GM12878 (cell line): Measurements from ENCODE around the gene EHBP1L1. TPM values are rescaled to one million over a fixed set of nuclear protein-coding genes. Genes with fewer than 3 reads are reported as not detected.

ENCODE experiments used
- ATAC-seq: fragments of 200-7000 bp; cut with Tn5 transposase; 3 replicates; pipeline ENCODE4 v1.9.1; 2020; ENCODE audit warnings: mild to moderate bottlenecking, moderate library complexity
- BruUV-seq: library from RNA; stranded (reverse); fragments of 400-500 nt; replicated peaks from 2 replicates; lab custom pipeline; 2021; lab: Mats Ljungman, UMichigan
- CTCF ChIA-PET: fragments of 300-600 bp; sonication (Branson Sonifier 250); formaldehyde crosslinking; extraction: SDS; loops from one replicate; lab custom pipeline; 2021; ENCODE audit warnings: inconsistent platforms; lab: Yijun Ruan, JAX
- POLR2A ChIA-PET: fragments of 350-600 bp; formaldehyde crosslinking; extraction: SDS; loops from one replicate; lab custom pipeline; 2021; ENCODE audit warnings: inconsistent platforms; lab: Charles Lee
- RAD21 ChIA-PET: fragments of 300-600 bp; sonication (Branson Sonifier 250); formaldehyde crosslinking; loops from one replicate; lab custom pipeline; 2023; ENCODE audit warnings: antibody characterized with exemption; ENCODE audit not compliant: unreplicated experiment; lab: Charles Lee
- SMC1A ChIA-PET: fragments of 300-600 bp; sonication (Branson Sonifier 250); formaldehyde crosslinking; loops from one replicate; lab custom pipeline; 2023; ENCODE audit not compliant: unreplicated experiment, uncharacterized antibody; lab: Charles Lee
- DNase-seq: peaks from one replicate; pipeline ENCODE4 v3.0.0-alpha.2; 2011; ENCODE audit warnings: low read depth, low spot score
- FAIRE-seq: peaks from 3 replicates; lab custom pipeline; 2011; peaks lifted over from hg19 to GRCh38; lab: Jason Lieb, UNC
- H2AFZ ChIP-seq: 2 replicates; pipeline ENCODE4 v1.6.0; 2011; ENCODE audit warnings: low read depth, low read length, control low read depth; ENCODE audit not compliant: control insufficient read depth
- H3K27ac ChIP-seq: 2 replicates; pipeline ENCODE4 v1.5.1; 2011; ENCODE audit warnings: control low read depth; ENCODE audit not compliant: control insufficient read depth, insufficient read depth
- H3K27me3 ChIP-seq, 2 experiments: replicated peaks in 1 of 2; 2 replicates each; pipeline versions ENCODE4 v1.6.0 to v1.6.1; 2011; ENCODE audit warnings: low read length in 1 of 2; ENCODE audit not compliant: control insufficient read depth in 2 of 2, insufficient read depth in 2 of 2
- H3K36me3 ChIP-seq, 2 experiments: 2 replicates each; pipeline ENCODE4 v1.5.1; 2011; ENCODE audit warnings: low read length in 1 of 2; ENCODE audit not compliant: control insufficient read depth in 2 of 2, insufficient read depth in 2 of 2
- H3K4me1 ChIP-seq: 2 replicates; pipeline ENCODE4 v1.6.1; 2011; ENCODE audit warnings: mild to moderate bottlenecking, low read length, moderate library complexity, mixed read lengths; ENCODE audit not compliant: control insufficient read depth, insufficient read depth
- H3K4me2 ChIP-seq: 2 replicates; pipeline ENCODE4 v1.6.0; 2011; ENCODE audit warnings: control low read depth; ENCODE audit not compliant: control insufficient read depth, insufficient read depth
- H3K4me3 ChIP-seq: fragments of 200-600 bp; sonication (generic); 2 replicates; pipeline ENCODE4 v1.5.1; 2016
- H3K79me2 ChIP-seq: 2 replicates; pipeline ENCODE4 v1.6.0; 2011; ENCODE audit warnings: low read length; ENCODE audit not compliant: control insufficient read depth, insufficient read depth
- H3K9ac ChIP-seq: 2 replicates; pipeline ENCODE4 v1.8.0; 2011; ENCODE audit warnings: low read length, control low read depth, mixed read lengths; ENCODE audit not compliant: control insufficient read depth, insufficient read depth
- H3K9me3 ChIP-seq: replicated peaks from 3 replicates; pipeline ENCODE4 v1.5.1; 2011; ENCODE audit warnings: mild to moderate bottlenecking, low read length; ENCODE audit not compliant: control insufficient read depth, insufficient read depth
- H4K20me1 ChIP-seq: 2 replicates; pipeline ENCODE4 v1.6.0; 2011; ENCODE audit not compliant: control insufficient read depth, insufficient read depth
- ATF7 ChIP-seq: fragments of 450-650 bp; IDR thresholded peaks from 2 replicates; pipeline ENCODE4 v1.6.1; 2016; ENCODE audit warnings: low read depth, mild to moderate bottlenecking
- CHD2 ChIP-seq: IDR thresholded peaks from 2 replicates; pipeline ENCODE4 v1.6.1; 2011; ENCODE audit warnings: low read depth, low read length, improper control_type of control experiment, borderline replicate concordance
- DPF2 ChIP-seq: fragments of 450-650 bp; IDR thresholded peaks from 2 replicates; pipeline ENCODE4 v1.6.1; 2017; ENCODE audit warnings: mild to moderate bottlenecking
- KDM1A ChIP-seq: fragments of 200-600 bp; sonication (generic); IDR thresholded peaks from 2 replicates; pipeline ENCODE4 v1.6.1; 2016; ENCODE audit warnings: borderline replicate concordance
- MXI1 ChIP-seq: fragments of 150-350 bp; IDR thresholded peaks from 2 replicates; pipeline ENCODE4 v1.6.1; 2011; ENCODE audit warnings: low read depth, mild to moderate bottlenecking, inconsistent platforms, low read length, improper control_type of control experiment
- NR2C2 ChIP-seq: IDR thresholded peaks from 2 replicates; pipeline ENCODE4 v1.6.1; 2011; ENCODE audit warnings: borderline replicate concordance, low read depth; ENCODE audit not compliant: control insufficient read depth, insufficient read length
- RBBP5 ChIP-seq: fragments of 200-600 bp; sonication (generic); conservative IDR thresholded peaks from 2 replicates; pipeline ENCODE4 v1.6.1; 2016
- RCOR1 ChIP-seq: conservative IDR thresholded peaks from 2 replicates; pipeline ENCODE4 v1.6.1; 2012; ENCODE audit warnings: low read depth, low read length, improper control_type of control experiment
- STAT3 ChIP-seq: IDR thresholded peaks from 2 replicates; pipeline ENCODE4 v1.6.1; 2011; ENCODE audit warnings: low read depth, low read length, improper control_type of control experiment
- YBX1 ChIP-seq: fragments of 450-650 bp; IDR thresholded peaks from 2 replicates; pipeline ENCODE4 v1.6.1; 2016; ENCODE audit warnings: antibody characterized with exemption
- ZNF207 ChIP-seq: fragments of 450-650 bp; IDR thresholded peaks from 2 replicates; pipeline ENCODE4 v1.6.1; 2014; ENCODE audit warnings: antibody characterized with exemption, mild to moderate bottlenecking, borderline replicate concordance
- ZNF274 ChIP-seq: IDR thresholded peaks from one replicate; pipeline ENCODE4 v1.8.0; 2011; ENCODE audit not compliant: insufficient read length, insufficient read depth
- WGBS: methylation state at CpG from one replicate; pipeline ENCODE4 v1.1.6; 2016; ENCODE audit warnings: low lambda C conversion rate; ENCODE audit not compliant: insufficient replicate concordance, insufficient coverage; ENCODE audit errors: missing lambda C conversion rate; 5-methylcytosine and 5-hydroxymethylcytosine counted together
- in situ Hi-C: fragments of 300-500 bp; cut with MboI; formaldehyde crosslinking; loops from 9 replicates; pipeline ENCODE4 v1.14.3; 2018; ENCODE audit warnings: mixed read lengths
- intact Hi-C: fragments of 100-400 bp; cut with micrococcal nuclease; formaldehyde crosslinking; loops from one replicate; pipeline ENCODE4 v1.14.2; 2022; ENCODE audit not compliant: unreplicated experiment
- polyA plus RNA-seq, 11 experiments: library from polyadenylated mRNA; depleted of rRNA in 4 of 11; unstranded in 6 of 11; stranded (reverse) in 5 of 11; fragments of >200 nt; fragmentation: Nextera tagmentation in 4 of 11; fragmentation: Illumina TruSeq in 1 of 11; extraction: Ambion mirVana in 4 of 11; extraction: Trizol in 1 of 11; gene quantifications; 1 replicate in 1 of 11; 2 replicates in 10 of 11; pipeline versions ENCODE4 v1.2.1 to v1.2.3, GENCODE V29; 2011 to 2016; ENCODE audit warnings: inconsistent platforms in 2 of 11, missing spikeins in 2 of 11, low read depth in 1 of 11
- total RNA-seq, 4 experiments: library from RNA; depleted of rRNA in 3 of 4; stranded (reverse); fragments of >200 nt in 3 of 4; fragmentation: Illumina TruSeq in 1 of 4; extraction: Trizol in 1 of 4; gene quantifications; 2 replicates each; pipeline versions ENCODE4 v1.2.1 to v1.2.3, GENCODE V29; 2013 to 2021
- TF ChIP-seq, protein P1 (sequence below): fragments of 450-650 bp; IDR thresholded peaks from 2 replicates; pipeline ENCODE4 v1.6.1; 2017; ENCODE audit warnings: borderline replicate concordance
- TF ChIP-seq, protein P2 (sequence below): fragments of 450-650 bp; IDR thresholded peaks from 2 replicates; pipeline ENCODE4 v1.6.1; 2017; ENCODE audit warnings: mild to moderate bottlenecking, moderate library complexity
- TF ChIP-seq, protein P3 (sequence below), 3 experiments: IDR thresholded peaks in 2 of 3; conservative IDR thresholded peaks in 1 of 3; 2 replicates each; pipeline ENCODE4 v1.5.1; 2011; ENCODE audit warnings: low read depth in 3 of 3, low read length in 3 of 3, mild to moderate bottlenecking in 3 of 3, control low read depth in 2 of 3, moderate library complexity in 2 of 3, inconsistent platforms in 1 of 3, mixed read lengths in 1 of 3; ENCODE audit not compliant: control insufficient read depth in 2 of 3, insufficient read depth in 1 of 3; ENCODE audit errors: extremely low read depth in 1 of 3
- TF ChIP-seq, protein P4 (sequence below): fragments of 450-650 bp; IDR thresholded peaks from 2 replicates; pipeline ENCODE4 v1.6.1; 2017; ENCODE audit warnings: mild to moderate bottlenecking, low read depth, inconsistent platforms; ENCODE audit not compliant: poor library complexity, severe bottlenecking

EHBP1L1 gene
- total and polyA plus RNA-seq, 10 of the 15 experiments (the other 5 are each of a cell fraction or from before 2014, with no cell fraction given), result 0.06 to 99.4 (median 32.7) TPM

DNA sequence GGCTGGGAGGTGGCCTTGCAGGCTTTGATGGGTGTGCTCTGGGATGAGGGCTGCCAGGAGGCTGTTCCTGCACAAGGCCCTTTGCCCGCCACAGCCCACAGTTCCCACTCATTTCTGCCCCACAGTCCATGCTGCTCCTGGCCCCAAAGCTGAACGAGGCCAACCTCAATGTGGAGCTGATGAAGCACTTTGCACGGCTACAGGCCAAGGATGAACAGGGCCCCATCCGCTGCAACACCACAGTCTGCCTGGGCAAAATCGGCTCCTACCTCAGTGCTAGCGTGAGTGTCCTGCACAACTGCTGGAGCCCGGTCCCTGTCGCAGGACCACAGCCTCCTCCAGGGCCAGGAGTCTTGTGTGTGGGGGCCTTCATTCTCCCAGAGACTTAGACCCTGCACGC, 40.8 kb upstream of the EHBP1L1 start:
- Histone ChIP-seq H3K4me3 (no peak overlapping the region), H3K4me1 (no peaks in the 10 kb centered on the region), H3K4me2 (no peak overlapping the region), H3K27ac (no peak overlapping the region), H2AFZ (no peak overlapping the region), H3K27me3 (no peaks in the 10 kb centered on the region), H3K36me3 (peaks cover 14 to 21% of the 10 kb centered on the region in 2 experiments), H3K79me2 (no peaks in the 10 kb centered on the region), H4K20me1 (no peaks in the 10 kb centered on the region), H3K9ac (no peak overlapping the region), H3K9me3 (no peaks in the 10 kb centered on the region)
- WGBS, result 95% methylated on average over 9 of the region's 9 CpGs
- no TSS peak for BruUV-seq
- in situ Hi-C loops (no loop called here), intact Hi-C loops (no loop called here)
- ATAC-seq (no peak), FAIRE-seq (no peak), DNase-seq (no peak)
- RAD21 ChIA-PET, result no interaction called here
- CTCF ChIA-PET, result no interaction called here
- SMC1A ChIA-PET, result no interaction called here
- POLR2A ChIA-PET, result no interaction called here
- TF ChIP-seq ZNF274 (no peak), YBX1 (no peak), CHD2 (no peak), RBBP5 (no peak), STAT3 (no peak), NR2C2 (no peak), ATF7 (no peak), DPF2 (no peak), RCOR1 (no peak), MXI1 (no peak), KDM1A (no peak), ZNF207 (no peak)
- TF ChIP-seq, protein P1, sequence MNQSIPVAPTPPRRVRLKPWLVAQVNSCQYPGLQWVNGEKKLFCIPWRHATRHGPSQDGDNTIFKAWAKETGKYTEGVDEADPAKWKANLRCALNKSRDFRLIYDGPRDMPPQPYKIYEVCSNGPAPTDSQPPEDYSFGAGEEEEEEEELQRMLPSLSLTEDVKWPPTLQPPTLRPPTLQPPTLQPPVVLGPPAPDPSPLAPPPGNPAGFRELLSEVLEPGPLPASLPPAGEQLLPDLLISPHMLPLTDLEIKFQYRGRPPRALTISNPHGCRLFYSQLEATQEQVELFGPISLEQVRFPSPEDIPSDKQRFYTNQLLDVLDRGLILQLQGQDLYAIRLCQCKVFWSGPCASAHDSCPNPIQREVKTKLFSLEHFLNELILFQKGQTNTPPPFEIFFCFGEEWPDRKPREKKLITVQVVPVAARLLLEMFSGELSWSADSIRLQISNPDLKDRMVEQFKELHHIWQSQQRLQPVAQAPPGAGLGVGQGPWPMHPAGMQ, result no peak
- TF ChIP-seq, protein P2, sequence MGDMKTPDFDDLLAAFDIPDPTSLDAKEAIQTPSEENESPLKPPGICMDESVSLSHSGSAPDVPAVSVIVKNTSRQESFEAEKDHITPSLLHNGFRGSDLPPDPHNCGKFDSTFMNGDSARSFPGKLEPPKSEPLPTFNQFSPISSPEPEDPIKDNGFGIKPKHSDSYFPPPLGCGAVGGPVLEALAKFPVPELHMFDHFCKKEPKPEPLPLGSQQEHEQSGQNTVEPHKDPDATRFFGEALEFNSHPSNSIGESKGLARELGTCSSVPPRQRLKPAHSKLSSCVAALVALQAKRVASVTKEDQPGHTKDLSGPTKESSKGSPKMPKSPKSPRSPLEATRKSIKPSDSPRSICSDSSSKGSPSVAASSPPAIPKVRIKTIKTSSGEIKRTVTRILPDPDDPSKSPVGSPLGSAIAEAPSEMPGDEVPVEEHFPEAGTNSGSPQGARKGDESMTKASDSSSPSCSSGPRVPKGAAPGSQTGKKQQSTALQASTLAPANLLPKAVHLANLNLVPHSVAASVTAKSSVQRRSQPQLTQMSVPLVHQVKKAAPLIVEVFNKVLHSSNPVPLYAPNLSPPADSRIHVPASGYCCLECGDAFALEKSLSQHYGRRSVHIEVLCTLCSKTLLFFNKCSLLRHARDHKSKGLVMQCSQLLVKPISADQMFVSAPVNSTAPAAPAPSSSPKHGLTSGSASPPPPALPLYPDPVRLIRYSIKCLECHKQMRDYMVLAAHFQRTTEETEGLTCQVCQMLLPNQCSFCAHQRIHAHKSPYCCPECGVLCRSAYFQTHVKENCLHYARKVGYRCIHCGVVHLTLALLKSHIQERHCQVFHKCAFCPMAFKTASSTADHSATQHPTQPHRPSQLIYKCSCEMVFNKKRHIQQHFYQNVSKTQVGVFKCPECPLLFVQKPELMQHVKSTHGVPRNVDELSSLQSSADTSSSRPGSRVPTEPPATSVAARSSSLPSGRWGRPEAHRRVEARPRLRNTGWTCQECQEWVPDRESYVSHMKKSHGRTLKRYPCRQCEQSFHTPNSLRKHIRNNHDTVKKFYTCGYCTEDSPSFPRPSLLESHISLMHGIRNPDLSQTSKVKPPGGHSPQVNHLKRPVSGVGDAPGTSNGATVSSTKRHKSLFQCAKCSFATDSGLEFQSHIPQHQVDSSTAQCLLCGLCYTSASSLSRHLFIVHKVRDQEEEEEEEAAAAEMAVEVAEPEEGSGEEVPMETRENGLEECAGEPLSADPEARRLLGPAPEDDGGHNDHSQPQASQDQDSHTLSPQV, result no peak
- TF ChIP-seq, protein P3, sequence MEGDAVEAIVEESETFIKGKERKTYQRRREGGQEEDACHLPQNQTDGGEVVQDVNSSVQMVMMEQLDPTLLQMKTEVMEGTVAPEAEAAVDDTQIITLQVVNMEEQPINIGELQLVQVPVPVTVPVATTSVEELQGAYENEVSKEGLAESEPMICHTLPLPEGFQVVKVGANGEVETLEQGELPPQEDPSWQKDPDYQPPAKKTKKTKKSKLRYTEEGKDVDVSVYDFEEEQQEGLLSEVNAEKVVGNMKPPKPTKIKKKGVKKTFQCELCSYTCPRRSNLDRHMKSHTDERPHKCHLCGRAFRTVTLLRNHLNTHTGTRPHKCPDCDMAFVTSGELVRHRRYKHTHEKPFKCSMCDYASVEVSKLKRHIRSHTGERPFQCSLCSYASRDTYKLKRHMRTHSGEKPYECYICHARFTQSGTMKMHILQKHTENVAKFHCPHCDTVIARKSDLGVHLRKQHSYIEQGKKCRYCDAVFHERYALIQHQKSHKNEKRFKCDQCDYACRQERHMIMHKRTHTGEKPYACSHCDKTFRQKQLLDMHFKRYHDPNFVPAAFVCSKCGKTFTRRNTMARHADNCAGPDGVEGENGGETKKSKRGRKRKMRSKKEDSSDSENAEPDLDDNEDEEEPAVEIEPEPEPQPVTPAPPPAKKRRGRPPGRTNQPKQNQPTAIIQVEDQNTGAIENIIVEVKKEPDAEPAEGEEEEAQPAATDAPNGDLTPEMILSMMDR (IDR thresholded peaks at IDR 0.05 in 2 of 3, conservative IDR thresholded peaks at IDR 0.05 in 1 of 3; ENCODE audit: control insufficient read depth in 2 of 3, extremely low read depth in 1 of 3, insufficient read depth in 1 of 3, low read depth in 3 of 3, low read length in 3 of 3), result no peak
- TF ChIP-seq, protein P4, sequence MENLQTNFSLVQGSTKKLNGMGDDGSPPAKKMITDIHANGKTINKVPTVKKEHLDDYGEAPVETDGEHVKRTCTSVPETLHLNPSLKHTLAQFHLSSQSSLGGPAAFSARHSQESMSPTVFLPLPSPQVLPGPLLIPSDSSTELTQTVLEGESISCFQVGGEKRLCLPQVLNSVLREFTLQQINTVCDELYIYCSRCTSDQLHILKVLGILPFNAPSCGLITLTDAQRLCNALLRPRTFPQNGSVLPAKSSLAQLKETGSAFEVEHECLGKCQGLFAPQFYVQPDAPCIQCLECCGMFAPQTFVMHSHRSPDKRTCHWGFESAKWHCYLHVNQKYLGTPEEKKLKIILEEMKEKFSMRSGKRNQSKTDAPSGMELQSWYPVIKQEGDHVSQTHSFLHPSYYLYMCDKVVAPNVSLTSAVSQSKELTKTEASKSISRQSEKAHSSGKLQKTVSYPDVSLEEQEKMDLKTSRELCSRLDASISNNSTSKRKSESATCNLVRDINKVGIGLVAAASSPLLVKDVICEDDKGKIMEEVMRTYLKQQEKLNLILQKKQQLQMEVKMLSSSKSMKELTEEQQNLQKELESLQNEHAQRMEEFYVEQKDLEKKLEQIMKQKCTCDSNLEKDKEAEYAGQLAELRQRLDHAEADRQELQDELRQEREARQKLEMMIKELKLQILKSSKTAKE, result no peak
